ENCODE results near the gene TMEM132A. TPM values are rescaled to one million over a fixed set of nuclear protein-coding genes. Genes with fewer than 3 reads are reported as not detected.

The TMEM132A gene
- total RNA-seq, 2 donors from 2014 or later = 9.3 to 12.2 TPM

- intact Hi-C loops (cut with DNase I) = no loop called here
- ATAC-seq (no peak), DNase-seq (no peak)
- no peaks in the 10 kb centered on the region for H3K9me3 ChIP-seq
- TF ChIP-seq CTCF (IDR thresholded peaks at IDR 0.05) (no peak), POLR2A (IDR thresholded peaks at IDR 0.05) (no peak)
- no peak overlapping the region for H3K4me3 ChIP-seq
- peaks cover 0 to 2% of the 10 kb centered on the region in 2 donors for H3K36me3 ChIP-seq (replicated peaks in 1 of 2; ENCODE audit: insufficient read depth in 1 of 2, low read depth in 2 of 2)
- H3K27ac ChIP-seq = no peak overlapping the region
- WGBS, 2 donors = 81 to 84% methylated on average over 14 to 16 of the region's 16 CpGs
- H3K27me3 ChIP-seq = peaks cover 0 to 9% of the 10 kb centered on the region in 2 donors
- H3K4me1 ChIP-seq = peaks cover 20% of the 10 kb centered on the region
Measured at GRCh38 chr11:60927600-60927999, 3.3 kb downstream of the TMEM132A start.

- no peaks in the 10 kb centered on the region for H3K36me3 ChIP-seq (replicated peaks in 1 of 2; ENCODE audit: insufficient read depth in 1 of 2, low read depth in 2 of 2)
- DNase-seq (no peak), ATAC-seq (no peak)
- TF ChIP-seq CTCF (IDR thresholded peaks at IDR 0.05) (no peak), POLR2A (IDR thresholded peaks at IDR 0.05) (no peak)
- intact Hi-C loops (cut with DNase I) = no loop called here
- no peak overlapping the region for H3K27ac ChIP-seq
- WGBS, 2 donors = 70 to 79% methylated on average over 2 to 17 of the region's 20 CpGs
- H3K9me3 ChIP-seq = no peaks in the 10 kb centered on the region
- peaks cover 0 to 9% of the 10 kb centered on the region in 2 donors for H3K27me3 ChIP-seq
- H3K4me1 ChIP-seq = peaks cover 18% of the 10 kb centered on the region
- no peak overlapping the region for H3K4me3 ChIP-seq
Measured at GRCh38 chr11:60928563-60929001, 4.3 kb downstream of the TMEM132A start.

GRCh38 chr11:60929764-60930163 is 5.5 kb downstream of the TMEM132A start:
- intact Hi-C loops (cut with DNase I) = no loop called here
- WGBS, 2 donors = 68 to 83% methylated on average over 4 of the region's 4 CpGs
- no peak for ATAC-seq
- Histone ChIP-seq H3K4me3 (no peak overlapping the region), H3K36me3 (replicated peaks in 1 of 2; ENCODE audit: insufficient read depth in 1 of 2, low read depth in 2 of 2) (no peaks in the 10 kb centered on the region), H3K27me3 (peaks cover 0 to 6% of the 10 kb centered on the region in 2 donors), H3K27ac (no peak overlapping the region), H3K4me1 (peaks cover 7% of the 10 kb centered on the region), H3K9me3 (no peaks in the 10 kb centered on the region)
- TF ChIP-seq POLR2A (IDR thresholded peaks at IDR 0.05) = no peak
- DNase-seq = no peak

- Histone ChIP-seq H3K27ac (no peak overlapping the region), H3K9me3 (no peaks in the 10 kb centered on the region), H3K4me1 (peaks cover under 1% of the 10 kb centered on the region), H3K4me3 (no peak overlapping the region), H3K36me3 (replicated peaks in 1 of 2; ENCODE audit: insufficient read depth in 1 of 2, low read depth in 2 of 2) (no peaks in the 10 kb centered on the region), H3K27me3 (no peaks in the 10 kb centered on the region)
- intact Hi-C loops (cut with DNase I) = no loop called here
- DNase-seq = no peak
- 75% methylated on average over 4 of the region's 4 CpGs; no CpG with 5 or more reads in 1 of the 2 donors for WGBS, 2 donors
- no peak for TF ChIP-seq CTCF (IDR thresholded peaks at IDR 0.05)
- no peak for TF ChIP-seq POLR2A (IDR thresholded peaks at IDR 0.05)
- no peak for ATAC-seq
Measured at GRCh38 chr11:60930394-60930793, 6.1 kb downstream of the TMEM132A start.

- 78 to 83% methylated on average over 3 to 9 of the region's 9 CpGs for WGBS, 2 donors
- no peak overlapping the region for H3K4me3 ChIP-seq
- no peak for TF ChIP-seq POLR2A (IDR thresholded peaks at IDR 0.05)
- TF ChIP-seq CTCF (IDR thresholded peaks at IDR 0.05) = no peak
- H3K4me1 ChIP-seq = no peaks in the 10 kb centered on the region
- DNase-seq (no peak), ATAC-seq (no peak)
- intact Hi-C loops (cut with DNase I) = no loop called here
- no peak overlapping the region for H3K27ac ChIP-seq
- H3K27me3 ChIP-seq = no peaks in the 10 kb centered on the region
- no peaks in the 10 kb centered on the region for H3K36me3 ChIP-seq (replicated peaks in 1 of 2; ENCODE audit: insufficient read depth in 1 of 2, low read depth in 2 of 2)
- H3K9me3 ChIP-seq = no peaks in the 10 kb centered on the region
Measured at GRCh38 chr11:60931917-60932316, 7.7 kb downstream of the TMEM132A start.
